Measurements from ENCODE around the gene CACNA1C.

The CACNA1C gene

DNA sequence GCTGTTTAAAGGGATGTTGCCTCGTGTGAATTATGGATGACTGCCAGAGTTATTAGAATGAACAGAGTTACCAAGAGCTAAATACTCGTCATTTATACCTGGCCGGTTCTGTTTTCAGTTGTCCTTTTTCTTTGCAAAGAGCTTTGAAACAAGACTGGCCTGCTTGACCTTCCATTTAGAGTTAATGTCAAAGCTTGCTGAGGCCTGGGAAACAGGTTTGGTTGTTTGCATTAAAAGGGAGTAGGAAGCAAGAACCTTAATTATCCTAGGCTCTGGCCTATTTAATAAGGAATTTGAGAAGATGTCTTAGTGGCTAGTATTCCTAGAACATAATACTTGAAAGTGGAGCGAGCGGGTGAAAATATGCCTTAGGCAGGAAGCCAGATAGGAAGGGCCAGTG, 233.3 kb downstream of the CACNA1C start:
- TF ChIP-seq CTCF (IDR thresholded peaks at IDR 0.05; ENCODE audit: low read depth, low read length), result no peak
- no peak overlapping the region for H3K4me3 ChIP-seq (ENCODE audit: low read depth, low read length)

DNA sequence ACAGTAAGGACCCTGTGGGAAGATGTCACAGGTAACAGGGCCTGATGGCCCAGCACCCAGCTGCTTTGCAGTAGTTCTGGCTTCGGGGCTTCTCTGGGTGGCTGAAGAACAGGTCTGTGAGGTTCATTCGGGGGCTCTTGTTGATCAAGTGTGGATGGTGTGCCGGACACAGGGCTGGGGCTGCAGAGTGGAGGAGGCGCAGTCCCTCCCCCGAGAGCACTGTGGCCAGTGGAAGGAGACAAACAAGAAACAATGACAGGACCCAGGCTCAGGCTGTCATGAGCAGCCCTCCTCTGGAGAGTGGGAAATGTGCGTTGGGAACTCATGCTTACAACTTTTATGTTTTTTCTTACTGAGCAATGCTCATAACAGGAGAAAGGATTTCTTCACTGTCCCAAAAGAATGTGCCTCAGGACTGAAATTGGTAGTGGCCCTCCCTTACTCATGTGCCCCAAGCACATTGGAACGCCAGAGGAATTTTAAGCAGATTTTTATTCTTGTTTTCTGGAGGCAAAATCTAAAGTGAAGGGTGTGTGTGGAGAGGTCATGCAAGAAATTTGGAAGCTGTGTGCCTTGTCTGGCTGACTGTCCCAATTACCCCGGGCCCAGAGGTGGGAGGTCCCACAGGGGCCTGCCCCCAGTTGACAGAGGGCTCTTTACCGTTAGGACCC, 233.8 kb downstream of the CACNA1C start:
- TF ChIP-seq CTCF (IDR thresholded peaks at IDR 0.05; ENCODE audit: low read depth, low read length), result no peak
- no peak overlapping the region for H3K4me3 ChIP-seq (ENCODE audit: low read depth, low read length)

GRCh38 chr12:2287151-2287550, 234.4 kb downstream of the CACNA1C start:
- no peak for TF ChIP-seq CTCF (IDR thresholded peaks at IDR 0.05; ENCODE audit: low read depth, low read length)

DNA sequence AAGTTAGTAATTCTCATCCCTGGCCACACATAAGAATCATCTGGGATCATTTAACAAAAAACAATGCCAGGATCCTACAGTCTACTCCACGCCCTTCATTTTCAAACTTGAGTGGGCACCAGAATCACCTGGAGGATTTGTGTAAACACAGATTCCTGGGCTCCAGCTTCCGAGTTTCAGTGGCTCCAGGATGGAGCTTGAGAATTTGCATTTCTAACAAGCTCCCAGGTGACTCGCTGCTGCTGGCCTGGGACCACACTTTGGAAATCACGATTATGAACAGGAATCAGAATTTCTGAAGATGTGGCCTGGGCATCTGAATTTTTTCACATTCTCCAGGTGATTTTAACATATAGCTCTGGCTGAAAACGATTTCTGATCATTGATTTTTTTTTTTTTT, 234.8 kb downstream of the CACNA1C start:
- no peak for TF ChIP-seq CTCF (IDR thresholded peaks at IDR 0.05; ENCODE audit: low read depth, low read length)
- H3K4me3 ChIP-seq (ENCODE audit: low read depth, low read length), result no peak overlapping the region

More at GRCh38 chr12:2287151-2287550, 234.4 kb downstream of the CACNA1C start:
- H3K4me3 ChIP-seq (ENCODE audit: low read depth, low read length), result no peak overlapping the region

GRCh38 chr12:2288001-2288400, 235.2 kb downstream of the CACNA1C start:
- TF ChIP-seq CTCF (IDR thresholded peaks at IDR 0.05; ENCODE audit: low read depth, low read length), result no peak
- no peak overlapping the region for H3K4me3 ChIP-seq (ENCODE audit: low read depth, low read length)

DNA sequence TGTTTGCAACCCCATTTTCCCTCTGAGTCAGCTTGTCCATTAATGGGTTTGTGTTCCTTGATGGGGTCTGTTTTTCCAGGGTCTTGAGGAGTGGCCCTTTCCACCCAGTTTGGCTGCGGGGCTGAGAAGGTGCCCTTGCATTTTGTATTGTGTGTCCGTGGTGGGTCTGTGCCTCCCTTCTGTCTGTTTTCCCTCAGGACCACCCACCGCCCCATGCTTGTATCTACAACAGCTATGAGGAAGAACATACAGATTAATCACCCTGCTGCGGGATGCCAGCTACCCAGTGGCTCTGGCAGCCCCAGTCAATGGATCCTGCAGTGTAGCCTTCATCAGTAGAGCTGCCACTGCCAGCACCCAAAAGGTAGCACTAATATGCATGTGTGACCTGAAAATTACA, 235.7 kb downstream of the CACNA1C start:
- no peak for TF ChIP-seq CTCF (IDR thresholded peaks at IDR 0.05; ENCODE audit: low read depth, low read length)
- H3K4me3 ChIP-seq (ENCODE audit: low read depth, low read length), result no peak overlapping the region

DNA sequence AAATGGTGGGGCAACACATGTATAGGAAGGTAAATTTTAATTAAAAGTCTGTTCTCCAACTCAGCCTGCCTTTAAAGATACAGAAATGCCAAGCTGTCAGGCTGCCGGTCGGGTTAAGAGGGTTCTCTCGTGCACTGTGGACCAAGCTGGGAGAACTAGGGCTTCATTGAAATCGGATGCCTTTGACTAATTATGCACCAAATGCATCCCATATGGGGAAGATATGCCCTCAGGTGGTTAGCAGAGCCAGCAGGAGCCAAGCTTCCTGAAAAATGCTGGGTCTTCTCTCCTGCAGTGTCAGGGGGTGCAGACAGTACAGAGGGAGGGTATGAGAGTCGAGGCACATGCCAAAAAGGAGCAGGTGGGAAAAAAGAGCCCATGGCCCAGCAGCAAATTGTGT, 236.1 kb downstream of the CACNA1C start:
- TF ChIP-seq CTCF (IDR thresholded peaks at IDR 0.05; ENCODE audit: low read depth, low read length), result no peak
- no peak overlapping the region for H3K4me3 ChIP-seq (ENCODE audit: low read depth, low read length)

Data from WI38 (cell line).